ENCODE results near the gene SORBS1.

Gene SORBS1

GRCh38 chr10:95295031-95295755, 266.0 kb downstream of the SORBS1 start:
- in situ Hi-C loops (cut with HindIII; ENCODE audit: low sequenced_read_pairs): no loop called here
- TF ChIP-seq CTCF (IDR thresholded peaks at IDR 0.05; ENCODE audit: low read depth, low read length): no peak
- peak; percentile 60 for DNase-seq (ENCODE audit: low read depth, low spot score)
- H3K4me3 ChIP-seq (ENCODE audit: low read depth, low read length): peak overlapping the region; percentile 35

GRCh38 chr10:95293631-95294030, 267.5 kb downstream of the SORBS1 start:
- DNase-seq (ENCODE audit: low read depth, low spot score): no peak
- TF ChIP-seq CTCF (IDR thresholded peaks at IDR 0.05; ENCODE audit: low read depth, low read length): no peak
- H3K4me3 ChIP-seq (ENCODE audit: low read depth, low read length): no peak overlapping the region
- in situ Hi-C loops (cut with HindIII; ENCODE audit: low sequenced_read_pairs): no loop called here

GRCh38 chr10:95291365-95292039, 269.7 kb downstream of the SORBS1 start:
- H3K4me3 ChIP-seq (ENCODE audit: low read depth, low read length): peak overlapping the region; percentile 82
- TF ChIP-seq CTCF (IDR thresholded peaks at IDR 0.05; ENCODE audit: low read depth, low read length): no peak
- DNase-seq (ENCODE audit: low read depth, low spot score): peak; percentile 40
- in situ Hi-C loops (cut with HindIII; ENCODE audit: low sequenced_read_pairs): no loop called here

- TF ChIP-seq CTCF (IDR thresholded peaks at IDR 0.05; ENCODE audit: low read depth, low read length): peak; percentile 13
- in situ Hi-C loops (cut with HindIII; ENCODE audit: low sequenced_read_pairs): no loop called here
- H3K4me3 ChIP-seq (ENCODE audit: low read depth, low read length): peak within 1 kb of the TSS; percentile 82
- peak; percentile 57 for DNase-seq (ENCODE audit: low read depth, low spot score)
Measured at GRCh38 chr10:95290461-95291364, 270.5 kb downstream of the SORBS1 start, which contains the start of gene PDLIM1. TSS of gene PDLIM1 (minus strand) at chr10:95291003. CDS start at chr10:95290915, 88 bp downstream.

GRCh38 chr10:95289921-95290421, 271.2 kb downstream of the SORBS1 start:
- no peak for TF ChIP-seq CTCF (IDR thresholded peaks at IDR 0.05; ENCODE audit: low read depth, low read length)
- in situ Hi-C loops (cut with HindIII; ENCODE audit: low sequenced_read_pairs): no loop called here
- peak overlapping the region; percentile 82 for H3K4me3 ChIP-seq (ENCODE audit: low read depth, low read length)
- no peak for DNase-seq (ENCODE audit: low read depth, low spot score)

Data from astrocyte of the spinal cord (primary cell).